ENCODE results near the gene PLEKHA6. TPM values are rescaled to one million over a fixed set of nuclear protein-coding genes. Genes with fewer than 3 reads are reported as not detected.

The PLEKHA6 gene
- total RNA-seq, 2 donors from 2014 or later, result 18.1 to 25.7 TPM

DNA sequence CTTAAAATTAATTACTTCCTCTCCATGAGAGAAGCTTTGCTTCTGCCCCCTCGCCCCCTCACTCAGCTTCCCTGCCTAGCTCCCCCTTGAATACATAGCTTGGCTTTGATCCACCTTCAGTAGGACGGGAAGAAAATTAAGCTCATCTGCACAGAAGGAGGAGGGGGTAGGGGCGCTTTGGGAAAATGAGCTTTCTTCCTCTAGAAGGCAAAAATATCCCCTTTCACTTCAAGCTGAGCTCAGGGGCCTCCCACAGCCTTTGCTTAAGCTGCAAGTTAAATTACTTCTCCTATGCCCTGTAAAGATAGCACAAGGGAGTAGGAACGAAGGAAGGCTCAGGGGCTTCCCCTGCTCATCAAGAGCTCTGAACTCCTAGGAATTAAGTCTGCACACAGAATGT is 80.8 kb downstream of the PLEKHA6 start:
- H3K27me3 ChIP-seq, result no peaks in the 10 kb centered on the region
- peaks cover 0 to 66% of the 10 kb centered on the region in 2 donors for H3K4me1 ChIP-seq
- no peak overlapping the region for H3K4me3 ChIP-seq
- H3K9me3 ChIP-seq, result no peaks in the 10 kb centered on the region
- H3K27ac ChIP-seq, result no peak overlapping the region
- no peak for TF ChIP-seq CTCF (IDR thresholded peaks at IDR 0.05)
- peaks cover under 1% of the 10 kb centered on the region for H3K36me3 ChIP-seq
- DNase-seq (ENCODE audit: low spot score), result no peak

DNA sequence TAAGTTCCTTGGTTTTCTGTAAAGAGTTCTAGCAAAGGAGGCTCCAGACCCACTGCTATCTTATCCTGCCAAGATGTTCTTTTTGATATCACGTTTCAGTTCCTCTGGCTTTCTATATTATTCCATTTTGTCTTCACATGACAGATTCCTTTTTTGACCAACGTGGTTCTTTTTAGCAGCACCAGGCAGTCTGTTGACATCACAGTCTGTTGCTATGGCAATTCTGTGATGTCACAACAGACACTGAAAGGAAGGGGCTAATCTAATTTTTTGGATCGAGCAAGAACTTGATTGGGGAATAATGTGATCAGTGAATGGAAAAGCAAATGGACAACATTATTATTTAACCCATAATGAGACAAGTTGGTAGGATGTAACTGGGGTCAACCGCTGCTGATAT is 81.5 kb downstream of the PLEKHA6 start:
- no peak overlapping the region for H3K4me3 ChIP-seq
- H3K4me1 ChIP-seq, result peaks cover 0 to 59% of the 10 kb centered on the region in 2 donors
- no peak for TF ChIP-seq CTCF (IDR thresholded peaks at IDR 0.05)
- no peaks in the 10 kb centered on the region for H3K27me3 ChIP-seq
- no peak for DNase-seq (ENCODE audit: low spot score)
- H3K36me3 ChIP-seq, result peaks cover 8% of the 10 kb centered on the region
- H3K9me3 ChIP-seq, result no peaks in the 10 kb centered on the region
- H3K27ac ChIP-seq, result no peak overlapping the region

- H3K27me3 ChIP-seq, result no peaks in the 10 kb centered on the region
- no peaks in the 10 kb centered on the region for H3K9me3 ChIP-seq
- H3K4me3 ChIP-seq, result no peak overlapping the region
- peaks cover 0 to 54% of the 10 kb centered on the region in 2 donors for H3K4me1 ChIP-seq
- no peak for DNase-seq (ENCODE audit: low spot score)
- H3K27ac ChIP-seq, result no peak overlapping the region
- TF ChIP-seq CTCF (IDR thresholded peaks at IDR 0.05), result no peak
- peaks cover 13% of the 10 kb centered on the region for H3K36me3 ChIP-seq
These were observed 82.0 kb downstream of the PLEKHA6 start for GRCh38 chr1:204277563-204278219.

DNA sequence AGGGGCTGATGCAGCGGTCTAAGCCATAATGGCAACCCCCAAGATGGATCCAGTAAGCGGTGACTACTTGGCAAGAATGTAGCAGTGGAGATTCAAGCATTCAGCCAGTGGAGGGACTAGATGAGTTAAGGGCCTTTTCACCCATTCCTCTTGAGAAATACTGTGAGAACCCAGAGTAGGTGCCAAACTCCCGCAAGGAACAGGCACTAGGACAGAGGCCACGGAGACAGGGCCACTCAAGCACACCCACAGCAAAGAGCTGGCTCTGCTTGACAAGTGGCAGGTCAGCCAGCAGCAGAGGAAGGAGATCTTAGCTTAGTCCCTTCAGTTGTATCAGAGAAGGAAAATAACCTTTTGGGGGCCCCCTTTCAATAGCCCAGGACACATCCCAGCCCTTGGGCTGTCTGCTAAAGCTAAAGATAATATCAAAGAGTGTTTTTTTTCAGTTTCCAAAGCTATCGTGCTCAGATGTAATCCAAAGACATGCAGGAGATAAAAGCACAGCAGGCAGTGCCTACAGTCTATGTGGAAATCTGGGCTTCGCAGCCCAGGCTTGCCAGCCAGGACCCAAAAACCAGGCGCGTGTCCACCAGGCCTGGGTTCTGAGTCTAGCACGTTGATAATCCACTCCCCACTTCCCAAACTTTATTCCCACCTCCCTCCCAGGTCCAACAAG is 83.9 kb downstream of the PLEKHA6 start:
- Histone ChIP-seq H3K4me3 (no peak overlapping the region), H3K27ac (peak overlapping the region in 1 of 2 donors; percentile 48), H3K36me3 (peaks cover 26% of the 10 kb centered on the region), H3K4me1 (peaks cover 0 to 44% of the 10 kb centered on the region in 2 donors), H3K27me3 (no peaks in the 10 kb centered on the region), H3K9me3 (no peaks in the 10 kb centered on the region)
- no peak for DNase-seq (ENCODE audit: low spot score)
- TF ChIP-seq CTCF (IDR thresholded peaks at IDR 0.05), result no peak

DNA sequence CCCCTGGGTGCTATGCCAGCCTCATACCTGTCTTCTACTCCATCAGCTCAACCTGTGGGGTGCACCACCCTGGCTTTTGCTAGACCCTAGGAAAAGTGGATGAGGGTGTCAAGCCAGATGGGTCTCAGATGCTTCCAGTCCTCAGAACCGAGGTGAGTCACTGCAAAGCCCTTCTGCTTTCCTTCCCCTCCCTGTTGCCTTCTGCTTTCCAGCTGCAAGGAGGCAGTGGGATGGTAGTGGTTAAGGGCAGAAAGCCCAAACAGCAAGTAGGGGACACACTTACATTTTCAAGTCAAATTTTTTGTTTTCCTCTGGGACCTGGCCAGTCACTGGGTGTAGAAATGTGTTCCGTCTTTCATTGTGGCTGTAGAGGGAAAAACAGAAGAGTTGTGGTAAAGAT is 85.3 kb downstream of the PLEKHA6 start:
- no peak for TF ChIP-seq CTCF (IDR thresholded peaks at IDR 0.05)
- no peak overlapping the region for H3K4me3 ChIP-seq
- H3K36me3 ChIP-seq, result peaks cover 39% of the 10 kb centered on the region
- H3K27me3 ChIP-seq, result no peaks in the 10 kb centered on the region
- DNase-seq (ENCODE audit: low spot score), result no peak
- H3K27ac ChIP-seq, result no peak overlapping the region
- H3K9me3 ChIP-seq, result no peaks in the 10 kb centered on the region
- peaks cover 0 to 36% of the 10 kb centered on the region in 2 donors for H3K4me1 ChIP-seq
